ENCODE measurements around the gene PRKCA.
A peak's percentile ranks its signal among the peaks of the same experiment; 100 is the strongest.
"Not testable (repeated sequence)": the region's sequence is repeated elsewhere in the genome, so short reads cannot be mapped to it uniquely, and the experiment has no call there.

Gene PRKCA

DNA sequence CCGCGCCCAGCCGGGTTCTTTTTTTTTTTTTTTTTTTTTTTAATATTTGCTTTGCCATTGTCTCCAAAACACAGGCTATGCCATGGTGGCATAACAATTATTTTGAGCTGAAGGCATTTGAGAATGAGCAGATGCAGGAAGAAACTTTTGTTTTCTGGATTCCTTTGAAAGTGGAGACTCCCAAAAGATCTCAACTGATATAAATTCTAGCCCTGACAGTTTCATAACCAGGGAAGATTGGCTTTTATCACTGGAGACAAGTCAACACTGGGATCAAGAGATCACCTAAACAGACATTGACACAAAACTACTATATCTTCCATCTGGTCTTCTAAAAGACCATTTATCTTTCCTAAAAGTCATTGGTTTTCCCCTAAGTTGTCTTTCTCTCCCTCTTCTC is 10.1 kb upstream of the PRKCA start:
- DNase-seq, result no peak

DNA sequence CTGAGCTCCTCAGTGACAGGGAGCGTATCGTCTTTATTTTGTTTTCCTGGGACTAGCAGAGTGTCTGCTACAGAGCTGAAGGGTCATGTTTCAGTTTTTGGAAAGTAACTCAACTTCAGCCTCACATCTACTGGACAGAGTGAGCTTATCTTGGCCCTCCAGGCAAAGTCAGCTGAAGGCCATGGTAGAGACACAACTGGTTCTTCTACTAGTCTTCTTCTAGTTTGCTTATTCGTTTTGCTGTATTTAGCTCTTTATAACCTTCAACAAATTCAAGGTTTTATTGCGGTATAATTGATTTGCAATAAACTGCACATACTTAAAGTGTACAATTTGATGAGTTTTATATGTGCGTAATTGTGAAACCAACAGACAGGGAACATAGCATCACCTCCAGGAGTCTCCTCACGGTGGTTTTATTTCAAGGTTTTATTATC is 6.1 kb upstream of the PRKCA start:
- no peak for DNase-seq

DNA sequence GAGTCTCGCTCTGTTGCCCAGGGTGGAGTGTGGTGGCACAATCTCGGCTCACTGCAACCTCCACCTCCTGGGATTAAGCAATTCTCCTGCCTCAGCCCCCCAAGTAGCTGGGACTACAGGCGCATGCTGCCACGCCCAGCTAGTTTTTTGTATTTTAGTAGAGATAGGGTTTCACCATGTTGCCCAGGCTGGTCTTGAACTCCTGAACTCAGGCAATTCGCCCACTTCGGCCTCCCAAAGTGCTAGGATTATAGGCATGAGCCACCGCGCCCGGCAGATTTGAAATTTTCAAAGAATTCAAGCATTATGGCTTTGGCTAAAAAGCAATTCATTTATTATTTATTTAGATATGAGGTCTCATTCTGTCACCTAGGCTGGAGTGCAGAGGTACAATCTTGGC is 5.0 kb upstream of the PRKCA start:
- not testable (repeated sequence) for DNase-seq

DNA sequence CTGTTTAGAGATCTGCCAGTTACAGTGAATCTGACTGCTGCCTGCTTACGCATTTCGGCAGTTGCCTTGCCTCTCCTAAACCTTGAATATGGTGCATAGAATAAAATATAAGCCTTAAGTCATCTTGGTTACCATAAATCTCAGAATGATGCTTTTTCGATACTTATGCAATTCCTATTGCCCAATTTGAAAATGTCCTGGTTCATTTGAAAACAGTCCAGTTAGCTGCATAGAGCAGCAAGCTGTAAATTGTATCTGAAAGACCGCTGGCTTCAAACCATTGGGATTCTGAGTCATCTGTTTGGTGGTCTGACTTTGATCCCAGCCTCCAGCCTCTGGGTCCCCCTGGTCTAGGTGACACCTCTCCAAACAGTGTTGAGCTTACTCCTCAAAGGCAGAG is 2.7 kb upstream of the PRKCA start:
- peak; percentile 16 for DNase-seq

DNA sequence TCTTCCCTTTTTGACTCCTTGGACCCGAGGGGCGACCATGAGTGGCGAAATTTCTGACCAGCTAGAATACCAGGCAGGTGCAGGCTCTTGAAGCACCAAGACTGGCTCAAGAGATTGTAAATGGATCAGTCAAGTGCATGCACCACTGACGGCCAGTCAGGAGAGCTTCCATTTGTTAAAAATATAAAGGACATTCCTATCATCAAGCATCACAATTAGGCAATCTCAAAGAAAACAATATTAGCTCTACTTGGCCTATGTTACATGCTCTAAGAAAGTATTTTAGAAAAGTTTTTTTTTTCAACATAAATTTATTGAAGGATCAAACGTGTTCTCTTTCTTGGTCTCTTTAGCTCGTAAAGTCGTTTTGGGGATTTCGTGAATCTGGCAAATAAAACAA is 1.5 kb upstream of the PRKCA start:
- no peak for DNase-seq

DNA sequence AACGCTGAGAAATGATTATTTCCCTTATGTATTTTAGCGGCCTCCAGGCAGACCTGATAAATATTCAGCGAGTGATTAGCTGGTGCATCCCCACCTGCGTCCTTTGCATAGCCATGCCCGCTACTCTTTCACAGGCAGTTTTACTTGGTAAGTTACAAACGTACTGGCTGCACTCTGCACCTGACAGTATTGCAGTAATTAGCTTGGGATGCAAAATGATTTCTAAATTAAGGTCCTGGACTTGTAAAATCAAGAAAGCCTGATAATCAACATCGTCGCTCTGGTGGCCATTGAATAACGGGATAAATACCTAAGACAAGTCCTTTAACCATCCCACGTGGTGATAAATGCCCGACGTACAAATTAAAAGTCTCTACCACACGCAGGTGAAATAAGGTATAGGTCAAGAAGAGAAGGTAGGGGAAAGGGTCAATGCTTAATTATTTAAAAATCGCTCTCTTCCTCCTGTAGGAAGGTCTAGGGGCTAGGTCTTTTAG is 998 bp upstream of the PRKCA start:
- no peak for DNase-seq

DNA sequence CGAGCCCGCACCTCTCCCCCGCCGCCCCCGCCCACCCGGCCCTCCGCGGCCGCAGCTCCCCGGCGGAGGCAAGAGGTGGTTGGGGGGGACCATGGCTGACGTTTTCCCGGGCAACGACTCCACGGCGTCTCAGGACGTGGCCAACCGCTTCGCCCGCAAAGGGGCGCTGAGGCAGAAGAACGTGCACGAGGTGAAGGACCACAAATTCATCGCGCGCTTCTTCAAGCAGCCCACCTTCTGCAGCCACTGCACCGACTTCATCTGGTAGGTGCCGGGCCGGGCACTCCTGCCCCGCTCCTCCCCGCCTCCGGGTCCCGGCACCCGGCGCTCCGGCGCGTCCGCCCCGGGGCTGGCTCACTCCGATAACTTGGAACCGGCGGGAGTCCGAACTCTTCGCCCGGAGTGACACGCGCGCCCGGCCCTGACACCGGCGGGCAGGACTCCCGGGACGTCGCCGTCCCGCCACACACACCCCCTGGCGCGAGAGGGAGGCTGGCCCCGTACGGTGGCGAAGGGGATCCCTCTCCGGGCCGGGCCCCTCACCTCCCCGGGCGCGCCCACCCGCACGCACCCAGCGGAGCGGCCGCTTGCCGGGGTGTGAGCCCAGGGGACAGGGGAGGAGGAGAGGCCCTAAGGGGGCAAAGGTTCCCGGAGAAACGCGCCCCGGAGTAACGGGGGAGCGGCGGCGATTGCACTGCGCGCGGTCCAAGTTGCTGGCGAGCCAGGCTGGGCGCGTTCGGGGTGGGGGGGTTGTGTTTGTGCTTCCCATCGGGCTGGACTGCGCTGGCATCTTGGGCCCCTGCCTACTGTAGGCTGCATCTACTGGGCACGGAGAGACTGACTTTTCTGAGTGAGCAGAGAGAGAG is 581 bp downstream of the PRKCA start:
- peak; percentile 34 for DNase-seq

DNA sequence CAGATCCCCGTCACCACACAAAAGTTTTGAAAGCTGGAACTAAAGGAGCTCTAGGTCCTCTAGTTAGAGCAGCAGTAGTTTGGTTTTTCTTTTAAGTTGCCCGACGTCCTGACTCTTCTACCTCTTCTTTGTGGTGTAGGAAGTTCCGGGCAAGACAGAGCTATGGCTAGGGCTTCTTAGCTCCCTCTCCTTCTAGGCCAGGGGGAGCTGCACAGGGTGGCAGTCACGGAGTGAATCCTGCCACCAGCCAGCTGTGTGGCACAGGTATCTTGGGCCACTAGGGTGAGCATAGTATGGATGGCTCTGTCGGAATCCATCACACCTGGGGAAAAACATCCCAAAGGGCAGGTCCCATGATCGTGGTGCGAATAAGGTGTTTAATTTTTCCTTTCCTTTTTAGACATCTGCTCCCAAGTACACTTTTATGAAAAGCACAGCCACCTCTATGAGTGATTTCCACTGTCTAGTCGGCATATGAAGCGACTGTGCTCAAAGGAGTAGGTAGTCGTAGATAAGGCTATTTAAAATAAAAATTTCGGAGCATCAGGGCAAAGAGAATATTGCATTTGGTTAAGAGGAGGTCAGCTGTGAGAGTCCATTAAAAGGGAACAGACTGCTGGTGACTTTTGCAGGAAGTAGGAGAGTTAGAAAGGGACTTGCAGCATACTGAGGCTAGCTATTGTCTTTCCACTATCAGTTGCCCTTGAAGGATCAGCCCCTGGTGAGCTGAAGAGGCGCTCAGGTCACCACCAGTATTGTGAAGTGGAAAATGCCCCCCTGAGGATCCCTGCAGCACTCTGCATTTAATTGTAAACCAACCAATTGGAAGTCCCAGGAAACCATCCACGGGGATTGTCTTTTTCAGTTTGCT is 2.1 kb downstream of the PRKCA start:
- DNase-seq, result peak; percentile 22

DNA sequence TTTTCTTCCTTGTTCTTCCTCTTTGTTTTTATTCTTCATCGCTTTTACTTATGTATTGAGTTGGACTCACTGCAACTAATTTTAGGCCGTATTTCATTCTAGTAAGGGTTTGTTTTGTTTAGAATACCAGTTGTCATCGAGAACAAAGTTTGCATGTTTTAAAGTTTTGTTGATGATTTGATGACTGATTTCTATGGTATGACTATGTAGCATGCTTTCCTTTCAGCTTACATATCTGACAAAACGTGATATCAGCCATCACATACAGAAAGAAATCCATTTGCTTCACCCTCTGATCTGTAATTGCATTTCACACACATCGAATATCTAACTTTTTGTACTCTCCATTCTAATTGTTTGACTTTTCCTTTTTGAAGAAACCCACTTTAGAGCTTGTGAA is 4.0 kb downstream of the PRKCA start:
- DNase-seq, result no peak

DNA sequence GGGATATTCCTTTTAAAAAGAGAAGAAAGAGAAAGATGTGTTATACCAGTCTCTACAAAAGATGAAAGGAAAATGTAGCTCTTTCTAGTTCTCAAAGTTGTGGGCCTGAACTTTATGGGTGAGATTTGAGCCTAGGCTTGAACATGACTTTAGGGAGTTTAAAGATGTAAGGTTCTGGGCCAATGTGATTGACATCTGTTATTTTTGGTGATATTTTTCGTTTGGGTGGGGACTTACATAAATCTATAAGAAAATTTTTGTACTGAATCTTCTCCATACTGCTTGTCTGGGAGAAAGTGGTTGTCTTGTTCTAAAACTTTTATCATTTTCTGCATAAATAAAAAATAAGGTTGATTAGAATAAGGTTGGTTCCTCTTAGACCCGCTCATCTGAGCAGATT is 4.8 kb downstream of the PRKCA start:
- no peak for DNase-seq

DNA sequence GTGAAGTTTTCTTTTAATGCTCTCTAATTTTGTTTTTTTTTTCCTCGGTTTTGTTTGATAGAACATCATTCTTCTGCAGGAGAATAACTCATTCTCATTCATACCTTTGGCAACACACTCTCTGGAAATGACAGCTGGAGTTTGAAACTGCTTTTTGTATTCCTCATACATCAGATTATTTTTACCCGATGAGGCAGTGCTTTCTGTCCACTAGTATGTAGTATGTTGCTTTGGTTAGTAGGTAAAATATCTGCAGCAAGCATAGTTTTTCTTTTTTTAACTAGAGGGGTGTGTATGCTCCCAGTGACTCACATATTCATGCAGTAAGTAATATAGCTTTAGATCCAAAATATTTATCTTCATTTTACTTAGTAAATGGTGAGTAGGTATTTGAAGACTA is 6.4 kb downstream of the PRKCA start:
- DNase-seq, result no peak

DNA sequence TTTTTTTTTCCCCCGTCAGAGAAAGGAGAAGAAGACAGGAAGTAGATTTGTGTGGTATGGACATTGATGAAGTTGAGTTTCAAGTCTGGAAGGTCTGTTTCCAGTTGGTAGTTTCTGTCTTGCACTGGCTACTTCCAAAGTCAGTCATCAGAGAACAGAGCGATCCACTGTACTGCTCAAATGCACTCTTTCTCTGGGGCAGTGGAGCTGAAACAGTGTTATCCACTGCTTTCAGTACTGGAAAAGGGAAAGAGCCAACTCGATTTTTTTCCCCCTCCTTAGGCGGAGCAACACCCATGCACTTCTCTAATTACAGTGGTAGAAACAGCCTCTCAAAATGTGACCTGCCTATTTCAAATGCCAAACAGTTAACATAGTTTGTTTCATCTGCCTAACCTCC is 7.4 kb downstream of the PRKCA start:
- no peak for DNase-seq

DNA sequence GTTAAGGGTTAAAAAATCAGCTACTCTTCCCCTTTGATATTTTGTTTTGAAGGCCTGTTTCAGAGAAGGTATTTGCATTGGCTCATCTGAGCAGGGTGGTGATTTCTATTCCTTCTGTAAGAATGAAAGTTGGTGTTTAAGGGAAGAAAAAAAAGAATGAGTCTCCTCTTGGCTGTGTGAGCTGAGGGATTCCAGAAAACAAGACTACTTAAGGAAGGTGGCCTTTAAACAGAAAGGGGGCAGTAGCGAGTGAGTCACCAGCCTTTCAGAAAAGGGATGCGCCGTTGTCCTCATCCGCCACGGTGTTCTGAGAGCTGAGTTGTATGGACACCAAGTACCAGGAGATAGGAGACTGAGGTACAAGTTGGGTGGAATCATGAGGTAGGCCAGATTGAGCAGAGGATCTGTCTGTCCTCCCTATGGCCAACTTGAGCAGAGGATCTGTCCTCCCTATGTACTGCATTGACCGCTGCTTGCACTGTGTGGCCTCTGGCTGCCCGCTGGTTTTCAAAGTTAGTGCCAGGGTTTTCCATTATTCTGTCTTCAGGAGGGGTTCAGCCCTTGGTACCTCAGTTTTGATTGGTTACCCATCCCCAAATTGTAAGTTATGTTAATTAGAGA is 8.2 kb downstream of the PRKCA start:
- DNase-seq, result no peak

DNA sequence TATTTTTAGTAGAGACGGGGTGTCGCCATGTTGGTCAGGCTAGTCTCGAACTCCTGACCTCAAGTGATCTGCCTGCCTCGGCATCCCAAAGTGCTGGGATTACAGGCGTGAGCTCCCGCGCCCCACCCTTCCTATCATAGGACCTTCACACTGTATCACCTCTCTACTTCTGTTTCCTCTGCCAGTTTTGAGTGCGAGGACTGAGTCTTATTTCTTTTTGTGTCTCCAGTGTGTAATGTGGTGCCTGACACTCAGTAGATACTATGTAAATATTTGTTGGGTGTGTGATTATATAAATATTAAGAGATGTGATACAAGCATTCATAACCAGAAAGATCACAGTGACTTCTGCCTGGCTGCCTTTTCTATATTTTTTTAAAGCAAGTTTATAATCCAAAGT is 10.5 kb downstream of the PRKCA start:
- no peak for DNase-seq

DNA sequence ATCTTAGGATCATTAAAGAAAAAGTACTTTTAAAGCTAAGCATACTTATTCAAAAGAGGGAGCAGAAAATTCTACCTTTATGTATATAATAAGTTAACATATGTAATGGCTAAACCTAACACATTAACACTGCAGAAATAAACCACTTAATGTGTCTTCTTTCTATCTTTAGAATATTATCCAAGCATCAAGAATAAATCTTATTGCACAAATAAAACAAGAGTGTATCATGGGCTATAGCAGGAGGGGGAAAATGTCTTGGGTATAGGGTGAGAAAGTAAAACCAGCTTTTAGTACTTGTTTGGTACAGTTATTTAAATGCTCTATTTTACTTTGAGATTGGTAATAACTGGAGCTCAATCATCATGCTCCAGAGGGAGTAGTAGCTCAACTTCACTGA is 10.9 kb downstream of the PRKCA start:
- no peak for DNase-seq

DNA sequence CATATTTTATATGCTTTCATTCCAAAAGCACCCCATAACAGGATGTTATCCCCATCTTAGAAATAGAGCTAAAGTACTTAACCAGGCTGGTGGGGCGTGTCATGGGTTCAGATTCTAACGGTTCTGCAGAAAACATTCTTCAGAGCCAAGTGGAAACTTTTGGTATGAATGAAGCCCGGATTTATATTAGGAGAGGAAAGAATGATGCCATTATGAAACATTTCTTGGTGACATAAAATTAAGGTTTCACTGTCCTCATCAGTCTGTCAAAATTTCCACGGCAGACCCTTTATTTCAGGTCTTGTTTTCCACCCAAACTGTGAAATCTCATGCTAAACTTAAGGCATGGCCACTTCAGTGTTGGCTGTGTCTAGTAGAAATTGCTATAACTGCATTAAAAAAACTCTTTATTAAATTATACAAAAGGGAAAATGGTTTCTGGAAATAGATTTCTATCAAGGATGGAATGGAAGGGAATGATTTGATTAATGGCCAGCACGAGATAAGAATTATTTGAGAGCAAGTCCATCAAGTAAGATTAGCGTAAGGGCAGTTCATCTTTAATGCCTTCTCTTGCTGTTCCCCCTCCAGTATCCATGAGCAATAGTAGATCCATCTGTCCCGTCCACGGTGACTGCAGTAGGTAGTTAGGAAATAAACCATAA is 11.7 kb downstream of the PRKCA start:
- DNase-seq, result no peak

DNA sequence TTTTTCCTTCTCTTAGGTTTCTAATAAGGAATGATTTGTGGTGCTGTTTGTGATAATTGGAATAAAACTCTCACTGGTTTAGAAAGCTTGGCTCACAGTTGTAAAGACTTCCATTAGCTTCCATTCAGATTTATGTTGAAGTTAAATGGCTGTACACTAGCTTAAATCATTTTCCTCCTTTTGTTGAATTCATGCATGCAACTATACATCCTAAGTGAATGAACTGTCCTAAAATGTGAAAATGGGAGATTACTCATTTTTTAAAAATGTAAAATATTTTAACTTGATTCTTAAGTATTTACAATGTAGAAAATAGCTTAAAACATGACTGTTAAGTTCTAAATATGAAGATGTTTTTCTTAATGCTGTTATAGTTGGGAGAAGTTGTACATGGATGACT is 15.2 kb downstream of the PRKCA start:
- no peak for DNase-seq

DNA sequence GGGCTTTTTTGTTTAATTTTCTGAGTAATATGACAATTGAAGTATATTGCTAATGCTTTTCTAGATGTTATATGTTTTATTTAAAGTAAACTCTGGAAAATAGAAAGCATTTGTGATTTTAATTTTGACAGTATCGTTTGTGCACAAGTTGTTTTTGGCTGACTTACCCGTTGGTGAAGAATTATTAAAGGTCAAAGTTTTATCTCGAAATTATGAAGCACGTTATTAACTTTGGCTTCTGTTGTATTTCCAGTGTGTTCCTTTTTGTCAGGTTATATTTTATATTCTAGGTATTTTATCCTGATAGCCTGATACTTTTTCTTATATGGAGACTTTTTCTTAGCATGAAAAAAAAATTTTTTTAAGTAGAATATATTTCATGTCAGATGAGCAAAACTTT is 16.8 kb downstream of the PRKCA start:
- no peak for DNase-seq

DNA sequence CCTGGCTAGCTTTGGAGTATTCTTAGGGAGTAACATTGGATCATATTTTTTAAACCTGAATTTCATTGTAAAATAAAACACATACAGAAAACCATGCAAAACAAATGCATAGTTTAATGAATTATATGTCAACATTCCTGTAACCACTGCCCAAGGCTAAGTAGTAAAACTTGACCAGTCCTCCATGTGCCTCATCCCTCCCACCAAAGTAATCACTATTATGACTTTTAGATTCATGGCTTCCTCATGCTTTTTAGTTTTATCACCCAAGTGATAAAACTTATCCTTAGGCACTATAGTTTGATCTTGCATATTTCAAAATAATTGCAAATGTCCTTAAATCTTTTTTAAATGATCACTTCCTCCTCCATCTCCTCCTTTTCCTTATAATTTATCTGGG is 20.4 kb downstream of the PRKCA start:
- DNase-seq, result no peak

DNA sequence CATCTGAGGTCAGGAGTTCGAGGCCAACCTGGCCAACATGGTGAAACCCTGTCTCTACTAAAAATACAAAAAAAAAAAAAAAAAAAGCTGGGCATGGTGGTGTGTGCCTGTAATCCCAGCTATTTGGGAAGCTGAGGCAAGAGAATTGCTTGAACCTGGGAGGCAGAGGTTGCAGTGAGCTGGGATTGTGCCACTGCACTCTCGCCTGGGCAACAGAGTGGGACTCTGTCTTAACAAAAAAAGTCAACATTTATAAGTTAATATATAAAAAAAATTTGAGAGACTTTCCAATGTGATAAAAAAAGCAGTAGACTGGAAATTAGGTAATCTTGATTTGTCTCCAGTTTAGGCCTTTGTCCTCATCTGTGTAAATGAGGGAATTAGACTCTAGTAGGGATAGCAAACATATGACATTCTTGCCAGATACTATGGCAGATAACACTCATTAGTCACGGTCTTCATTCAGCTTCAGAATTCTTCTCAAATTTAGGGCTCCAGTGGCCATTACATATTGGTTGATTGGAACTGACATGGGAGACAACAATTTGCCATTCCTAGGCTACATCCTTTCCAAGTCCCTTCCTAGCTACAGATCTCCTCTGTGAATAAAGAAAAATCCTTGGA is 22.1 kb downstream of the PRKCA start:
- DNase-seq, result not testable (repeated sequence)

DNA sequence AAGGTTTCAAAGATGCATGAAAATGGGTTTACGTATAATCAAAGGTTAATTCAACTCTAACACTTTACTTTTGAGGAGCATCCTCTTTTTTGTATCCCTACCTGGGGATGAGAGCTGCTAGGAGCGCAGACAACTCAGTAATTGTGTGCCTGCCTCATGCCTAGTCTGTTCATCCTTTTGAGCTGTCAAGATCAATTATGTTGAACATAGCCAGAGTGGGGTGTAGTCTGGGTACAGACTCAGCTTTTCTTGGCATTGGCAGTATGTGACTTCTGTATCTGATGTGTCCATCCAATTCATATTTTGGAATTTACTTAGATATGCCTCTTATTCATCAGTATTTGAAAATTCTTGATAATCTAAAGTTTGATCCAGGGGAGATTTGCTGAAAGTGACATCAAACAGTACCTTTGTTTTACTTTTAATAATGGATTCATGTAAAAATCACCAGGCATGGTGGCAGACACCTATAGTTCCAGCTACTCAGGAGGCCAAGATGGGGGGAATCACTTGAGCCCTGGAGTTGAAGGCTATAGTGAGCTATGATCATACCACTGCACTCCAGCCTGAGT is 24.1 kb downstream of the PRKCA start:
- no peak for DNase-seq

DNA sequence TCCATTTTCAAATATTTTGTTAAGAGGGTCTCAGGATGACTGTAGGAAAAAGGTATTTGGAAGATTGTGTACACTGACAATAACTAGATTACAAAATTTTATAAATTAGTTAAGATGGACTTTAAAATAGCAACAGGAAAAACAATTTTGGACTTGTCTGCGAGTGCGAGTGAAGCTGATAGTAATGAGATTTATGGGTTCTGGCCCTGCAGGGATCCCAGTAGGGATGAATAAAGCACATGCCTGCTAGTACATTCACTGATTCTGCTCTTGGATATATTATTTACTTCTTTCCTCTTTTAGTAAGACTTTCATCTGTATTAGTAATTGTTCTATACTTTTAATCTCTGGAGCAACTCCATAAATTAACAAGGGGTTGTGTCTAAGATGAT is 28.2 kb downstream of the PRKCA start:
- no peak for DNase-seq
